ENCODE data around the gene NEIL1.
"Not testable (repeated sequence)": the region's sequence is repeated elsewhere in the genome, so short reads cannot be mapped to it uniquely, and the experiment has no call there.

The NEIL1 gene, protein sequence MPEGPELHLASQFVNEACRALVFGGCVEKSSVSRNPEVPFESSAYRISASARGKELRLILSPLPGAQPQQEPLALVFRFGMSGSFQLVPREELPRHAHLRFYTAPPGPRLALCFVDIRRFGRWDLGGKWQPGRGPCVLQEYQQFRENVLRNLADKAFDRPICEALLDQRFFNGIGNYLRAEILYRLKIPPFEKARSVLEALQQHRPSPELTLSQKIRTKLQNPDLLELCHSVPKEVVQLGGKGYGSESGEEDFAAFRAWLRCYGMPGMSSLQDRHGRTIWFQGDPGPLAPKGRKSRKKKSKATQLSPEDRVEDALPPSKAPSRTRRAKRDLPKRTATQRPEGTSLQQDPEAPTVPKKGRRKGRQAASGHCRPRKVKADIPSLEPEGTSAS

DNA sequence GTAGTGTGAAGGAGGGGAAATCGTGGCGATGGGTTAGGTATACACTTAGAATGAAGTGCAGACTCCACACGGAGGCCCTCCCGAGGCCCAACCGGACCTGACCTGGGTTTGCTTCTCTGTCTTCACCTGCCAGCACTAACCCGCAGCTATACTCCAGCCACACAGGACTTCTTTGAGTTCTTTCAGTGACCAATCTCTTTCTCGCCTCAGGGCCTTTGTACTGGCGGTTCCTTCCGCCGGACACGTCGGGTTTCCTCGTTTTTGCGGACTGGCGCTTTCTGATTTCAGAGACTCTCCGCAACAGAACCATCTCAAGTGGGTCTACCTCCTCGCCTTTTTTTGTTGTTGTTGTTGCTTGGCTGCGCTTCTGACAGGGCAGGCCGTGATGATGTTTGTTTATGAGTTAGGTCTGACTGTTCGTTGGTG is at the start of gene NEIL1:
TSS of gene NEIL1 (plus strand) at position 244 of the 426 bp plus-strand sequence. CDS start 1,867 bp downstream, outside the sequence.
- Histone ChIP-seq H3K36me3 (no peaks in the 10 kb centered on the region), H3K4me3 (ENCODE audit: low read depth in 1 of 2, low read length in 1 of 2) (peak within 1 kb of the TSS; percentile 54 to 66), H3K4me1 (ENCODE audit: control insufficient read depth in 1 of 2, insufficient read depth in 1 of 2, low read depth in 1 of 2, low read length in 1 of 2) (peaks cover 42 to 46% of the 10 kb centered on the region in 2 experiments), H3K9me3 (no peaks in the 10 kb centered on the region), H3K27me3 (peaks cover 63% of the 10 kb centered on the region), H3K27ac (peak within 1 kb of the TSS; percentile 82)
- no peak for TF ChIP-seq CTCF (IDR thresholded peaks at IDR 0.05)

DNA sequence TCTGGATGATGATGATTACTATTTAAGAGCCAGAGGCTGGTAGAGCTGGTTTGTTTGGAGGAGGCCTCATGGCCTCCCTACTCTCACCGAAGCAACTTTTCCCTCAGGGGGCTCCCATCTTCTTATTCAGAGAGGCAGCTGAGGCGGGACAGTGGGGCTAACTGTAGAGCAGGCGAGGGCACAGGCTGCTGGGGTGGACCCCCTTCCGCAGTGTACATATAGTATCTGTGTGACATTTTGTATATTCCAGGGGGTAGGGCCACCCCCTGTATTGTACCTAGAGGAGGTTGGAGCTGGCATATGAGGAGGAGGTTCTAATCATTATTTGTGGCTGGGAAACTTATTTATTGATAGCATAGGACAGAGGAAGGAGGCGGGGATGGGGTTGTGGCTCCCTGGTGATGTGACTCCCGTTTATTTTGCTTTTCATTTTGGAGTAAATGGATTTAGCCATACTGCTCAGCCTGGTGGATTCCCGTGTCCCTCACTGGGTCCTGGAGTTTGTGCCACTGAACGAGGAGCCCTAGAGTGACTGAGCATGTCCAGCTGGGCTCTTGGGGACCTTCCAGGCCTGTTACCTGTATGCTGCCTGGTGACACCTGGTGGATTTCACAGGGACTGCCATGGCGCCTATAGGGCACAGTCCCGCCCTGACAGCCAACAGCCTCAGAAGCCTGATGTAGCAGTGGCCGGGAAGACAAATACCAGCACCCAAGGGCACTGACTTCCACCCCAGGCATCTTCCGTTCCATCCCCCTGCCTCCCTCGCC is 48.1 kb upstream of the NEIL1 start:
- not testable (repeated sequence) for H3K4me3 ChIP-seq (ENCODE audit: low read depth in 1 of 2, low read length in 1 of 2); H3K36me3 ChIP-seq; H3K27me3 ChIP-seq; H3K4me1 ChIP-seq (ENCODE audit: control insufficient read depth in 1 of 2, insufficient read depth in 1 of 2, low read depth in 1 of 2, low read length in 1 of 2); H3K27ac ChIP-seq; H3K9me3 ChIP-seq

DNA sequence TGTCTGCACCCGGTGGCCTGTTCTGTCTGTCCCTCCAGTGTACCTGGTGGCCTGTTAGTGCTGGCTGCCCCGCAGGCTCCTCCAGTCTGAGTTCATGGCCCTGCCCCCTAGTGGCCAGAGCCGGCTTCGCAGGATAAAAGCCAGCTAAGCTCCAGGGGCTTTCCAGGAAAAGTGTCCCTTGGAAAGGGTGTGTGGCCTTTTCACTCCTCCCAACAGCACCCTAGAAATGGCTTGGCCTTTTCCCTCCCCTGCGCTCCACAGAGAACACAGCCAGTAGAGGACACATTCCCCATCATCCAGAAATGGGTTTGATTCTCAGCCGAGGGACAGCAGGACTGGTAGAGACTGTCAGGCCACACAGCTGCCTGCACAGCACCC is 47.5 kb upstream of the NEIL1 start:
- peak; percentile 84 for TF ChIP-seq CTCF (IDR thresholded peaks at IDR 0.05)

DNA sequence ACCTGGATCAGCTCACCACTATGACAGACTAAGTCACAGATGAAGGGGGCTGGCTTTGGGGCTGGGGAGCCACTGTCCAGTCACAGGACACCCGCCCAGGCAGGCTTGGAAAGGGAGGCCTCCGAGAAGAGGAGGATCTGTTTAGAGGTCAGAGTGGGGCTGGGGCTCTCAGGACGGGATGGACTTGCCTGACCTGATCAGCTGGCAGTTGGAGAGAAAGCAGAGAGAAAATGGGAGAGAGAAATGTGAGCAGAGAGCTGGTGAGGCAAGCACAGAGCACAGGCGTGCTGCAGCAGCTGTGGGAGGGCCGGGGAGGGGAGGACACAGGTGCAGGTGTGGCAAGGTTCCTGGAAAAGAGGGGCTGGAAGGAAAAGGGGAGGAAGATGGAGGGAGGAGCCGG is 46.8 kb upstream of the NEIL1 start:
- H3K4me1 ChIP-seq (ENCODE audit: control insufficient read depth in 1 of 2, insufficient read depth in 1 of 2, low read depth in 1 of 2, low read length in 1 of 2); H3K4me3 ChIP-seq (ENCODE audit: low read depth in 1 of 2, low read length in 1 of 2); H3K27ac ChIP-seq; H3K36me3 ChIP-seq; H3K9me3 ChIP-seq: not testable (repeated sequence)
- peaks cover 18% of the 10 kb centered on the region for H3K27me3 ChIP-seq

More for the DNA sequence above, 47.5 kb upstream of the NEIL1 start:
- H3K4me3 ChIP-seq (ENCODE audit: low read depth in 1 of 2, low read length in 1 of 2); H3K4me1 ChIP-seq (ENCODE audit: control insufficient read depth in 1 of 2, insufficient read depth in 1 of 2, low read depth in 1 of 2, low read length in 1 of 2); H3K36me3 ChIP-seq; H3K9me3 ChIP-seq; H3K27ac ChIP-seq: not testable (repeated sequence)
- peaks cover 11% of the 10 kb centered on the region for H3K27me3 ChIP-seq

- Histone ChIP-seq H3K9me3 (no peaks in the 10 kb centered on the region), H3K4me1 (ENCODE audit: control insufficient read depth in 1 of 2, insufficient read depth in 1 of 2, low read depth in 1 of 2, low read length in 1 of 2) (no peaks in the 10 kb centered on the region), H3K27me3 (peaks cover 22% of the 10 kb centered on the region), H3K36me3 (no peaks in the 10 kb centered on the region), H3K4me3 (ENCODE audit: low read depth in 1 of 2, low read length in 1 of 2) (no peak overlapping the region), H3K27ac (no peak overlapping the region)
- TF ChIP-seq CTCF (IDR thresholded peaks at IDR 0.05): no peak
Observed at GRCh38 chr15:75302318-75302717, 44.5 kb upstream of the NEIL1 start.

DNA sequence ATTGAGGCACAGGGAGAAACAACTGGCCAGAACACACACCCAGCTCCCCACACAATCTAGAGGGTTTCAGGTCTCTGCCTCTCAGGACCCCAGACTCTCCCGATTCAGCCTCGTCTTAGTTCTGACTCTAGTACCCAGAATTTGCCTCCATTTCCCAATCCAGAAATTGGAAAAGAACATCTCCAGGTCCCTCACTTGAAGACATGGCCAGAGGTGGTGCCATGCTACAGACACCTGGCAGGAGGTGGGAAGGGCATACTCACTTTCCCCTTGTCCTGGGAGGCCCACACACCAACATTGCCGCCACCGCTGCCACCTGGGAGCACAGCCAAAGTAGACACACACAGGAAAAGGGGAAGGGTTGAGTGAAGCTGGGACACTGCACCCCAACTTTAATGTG is 44.1 kb upstream of the NEIL1 start:
- H3K4me1 ChIP-seq (ENCODE audit: control insufficient read depth in 1 of 2, insufficient read depth in 1 of 2, low read depth in 1 of 2, low read length in 1 of 2); H3K9me3 ChIP-seq; H3K4me3 ChIP-seq (ENCODE audit: low read depth in 1 of 2, low read length in 1 of 2); H3K36me3 ChIP-seq; H3K27ac ChIP-seq: not testable (repeated sequence)
- H3K27me3 ChIP-seq: peaks cover 25% of the 10 kb centered on the region

DNA sequence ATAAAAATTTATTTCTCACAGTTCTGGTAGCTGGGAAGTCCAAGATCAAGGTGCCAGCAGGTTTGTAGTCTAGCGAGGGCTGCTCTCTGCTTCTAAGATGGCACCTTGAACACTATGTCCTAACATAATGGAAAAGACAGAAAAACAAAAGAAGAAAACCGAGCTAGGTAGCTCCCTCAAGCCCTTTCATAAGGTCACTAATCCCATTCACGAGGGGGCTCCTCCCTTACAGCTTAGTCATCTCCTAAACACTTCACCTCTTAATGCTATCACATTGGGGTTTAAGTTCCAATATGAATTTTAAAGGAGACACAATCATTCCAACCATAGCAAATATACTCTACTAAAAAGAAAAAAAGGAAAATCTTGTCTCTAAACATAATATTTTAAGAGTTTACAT is 40.7 kb upstream of the NEIL1 start:
- H3K36me3 ChIP-seq: no peaks in the 10 kb centered on the region
- H3K9me3 ChIP-seq: no peaks in the 10 kb centered on the region
- peaks cover 44% of the 10 kb centered on the region for H3K27me3 ChIP-seq
- H3K4me1 ChIP-seq (ENCODE audit: control insufficient read depth in 1 of 2, insufficient read depth in 1 of 2, low read depth in 1 of 2, low read length in 1 of 2): no peaks in the 10 kb centered on the region
- no peak for TF ChIP-seq CTCF (IDR thresholded peaks at IDR 0.05)
- no peak overlapping the region for H3K4me3 ChIP-seq (ENCODE audit: low read depth in 1 of 2, low read length in 1 of 2)
- H3K27ac ChIP-seq: no peak overlapping the region
